Measurements from ENCODE around the gene SOS2. TPM values are rescaled to one million over a fixed set of nuclear protein-coding genes. Genes with fewer than 3 reads are reported as not detected.

Gene SOS2
- total and polyA plus RNA-seq, 2 of the 4 experiments (the other 2 are of a cell fraction): 6.3 to 10.9 TPM

DNA sequence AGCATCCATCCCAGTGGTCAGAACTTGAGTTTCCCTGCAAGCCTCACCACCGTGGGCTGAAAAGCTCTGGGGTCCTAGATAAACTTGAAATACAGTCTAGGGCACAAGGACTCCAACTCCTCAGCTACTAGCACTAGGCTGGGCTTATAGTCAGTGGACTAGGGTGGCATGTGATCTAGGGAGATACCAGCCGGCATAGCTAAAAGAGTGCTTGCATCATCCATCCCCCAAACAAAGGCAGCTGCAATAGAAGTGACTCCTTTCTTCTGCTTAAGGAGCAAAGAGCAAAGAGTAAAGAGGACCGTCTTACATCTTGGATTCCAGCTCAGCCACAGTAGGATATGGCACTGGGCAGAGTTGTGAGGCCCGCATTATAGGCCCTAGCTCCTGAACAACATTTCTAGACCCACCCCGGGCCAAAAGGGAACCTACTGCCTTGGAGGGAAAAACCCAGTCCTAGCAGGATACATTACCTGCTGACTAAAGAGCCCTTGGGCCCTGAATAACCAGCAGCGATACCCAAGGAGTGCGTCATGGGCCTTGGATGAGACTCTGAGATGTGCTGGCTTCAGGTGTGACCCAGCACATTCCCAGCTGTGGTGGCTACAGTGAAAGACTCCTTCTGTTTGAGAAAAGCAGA is 17.9 kb upstream of the SOS2 start:
- Histone ChIP-seq H4K20me1 (ENCODE audit: insufficient read depth, low read length) (no peaks in the 10 kb centered on the region), H4K5ac (ENCODE audit: low read depth, low read length) (no peak overlapping the region), H2AK5ac (ENCODE audit: low read depth, low read length) (no peak overlapping the region), H4K91ac (ENCODE audit: insufficient read depth, low read depth, low read length) (no peak overlapping the region), H3K4me2 (ENCODE audit: low read depth, low read length) (no peak overlapping the region), H3K36me3 (ENCODE audit: control insufficient read depth, insufficient read depth, low read length) (no peaks in the 10 kb centered on the region), H4K8ac (ENCODE audit: low read depth in 2 of 2, low read length in 2 of 2) (no peak overlapping the region), H3K56ac (ENCODE audit: extremely low read depth, insufficient read depth, low read length) (no peak overlapping the region), H3K4ac (ENCODE audit: low read depth, low read length) (no peak overlapping the region), H2AK9ac (replicated peaks; ENCODE audit: low read depth, low read length, poor library complexity) (no peak overlapping the region), H2AFZ (replicated peaks; ENCODE audit: low read length, poor library complexity) (no peak overlapping the region), H2BK20ac (ENCODE audit: low read depth, low read length) (no peak overlapping the region), H3K4me3 (ENCODE audit: insufficient read depth, low read depth, low read length) (no peak overlapping the region), H3K14ac (replicated peaks; ENCODE audit: low read depth, low read length) (no peak overlapping the region; the same call in 1 of the 2 replicates), H3K9me1 (ENCODE audit: insufficient read depth, low read length) (no peaks in the 10 kb centered on the region), H3K27ac (ENCODE audit: insufficient read depth, low read length) (no peak overlapping the region), H2BK15ac (ENCODE audit: low read depth, low read length) (no peak overlapping the region), H3K4me1 (ENCODE audit: control insufficient read depth, insufficient read depth, low read length) (no peaks in the 10 kb centered on the region), H2BK5ac (ENCODE audit: low read depth, low read length, poor library complexity, severe bottlenecking) (no peak overlapping the region), H3K9me3 (ENCODE audit: control insufficient read depth, insufficient read depth, low read length) (no peaks in the 10 kb centered on the region), H3K27me3 (ENCODE audit: control insufficient read depth, insufficient read depth, low read length) (no peaks in the 10 kb centered on the region), H3K18ac (ENCODE audit: low read depth, low read length) (no peak overlapping the region), H3K9ac (ENCODE audit: low read depth, low read length) (no peak overlapping the region), H3K79me1 (ENCODE audit: low read depth in 1 of 2, low read length in 2 of 2) (no peaks in the 10 kb centered on the region), H3K23ac (ENCODE audit: low read depth, low read length) (no peak overlapping the region), H2BK120ac (ENCODE audit: low read depth, low read length) (no peak overlapping the region)
- DNase-seq (peak; percentile 8), ATAC-seq (ENCODE audit: low read depth) (peak; percentile 60)
- CTCF ChIA-PET: no interaction called here
- in situ Hi-C loops (cut with MboI; ENCODE audit: low sequenced_read_pairs): no loop called here
- dilution Hi-C loops (cut with HindIII; ENCODE audit: low sequenced_read_pairs, unreplicated experiment): no loop called here
- TF ChIP-seq CHD1 (IDR thresholded peaks at IDR 0.05; ENCODE audit: low read depth, low read length) (no peak), SMC3 (IDR thresholded peaks at IDR 0.05; ENCODE audit: low read depth, low read length) (no peak), FOS (IDR thresholded peaks at IDR 0.05; ENCODE audit: low read depth, low read length) (no peak), POLR2A (IDR thresholded peaks at IDR 0.05; ENCODE audit: low read depth, low read length) (no peak), NFE2L2 (IDR thresholded peaks at IDR 0.05; ENCODE audit: low read depth, low read length) (no peak), MAZ (IDR thresholded peaks at IDR 0.05; ENCODE audit: borderline replicate concordance, low read depth, low read length) (no peak), MXI1 (IDR thresholded peaks at IDR 0.05; ENCODE audit: borderline replicate concordance, low read depth, low read length) (no peak), MAFK (IDR thresholded peaks at IDR 0.05; ENCODE audit: low read depth, low read length) (no peak), CEBPB (IDR thresholded peaks at IDR 0.05; ENCODE audit: low read depth, low read length) (no peak), RFX5 (IDR thresholded peaks at IDR 0.05; ENCODE audit: low read depth, low read length) (no peak), BHLHE40 (IDR thresholded peaks at IDR 0.05; ENCODE audit: low read depth, low read length) (no peak), RCOR1 (IDR thresholded peaks at IDR 0.05; ENCODE audit: insufficient replicate concordance, low read length) (no peak)
- TF ChIP-seq, protein P1, sequence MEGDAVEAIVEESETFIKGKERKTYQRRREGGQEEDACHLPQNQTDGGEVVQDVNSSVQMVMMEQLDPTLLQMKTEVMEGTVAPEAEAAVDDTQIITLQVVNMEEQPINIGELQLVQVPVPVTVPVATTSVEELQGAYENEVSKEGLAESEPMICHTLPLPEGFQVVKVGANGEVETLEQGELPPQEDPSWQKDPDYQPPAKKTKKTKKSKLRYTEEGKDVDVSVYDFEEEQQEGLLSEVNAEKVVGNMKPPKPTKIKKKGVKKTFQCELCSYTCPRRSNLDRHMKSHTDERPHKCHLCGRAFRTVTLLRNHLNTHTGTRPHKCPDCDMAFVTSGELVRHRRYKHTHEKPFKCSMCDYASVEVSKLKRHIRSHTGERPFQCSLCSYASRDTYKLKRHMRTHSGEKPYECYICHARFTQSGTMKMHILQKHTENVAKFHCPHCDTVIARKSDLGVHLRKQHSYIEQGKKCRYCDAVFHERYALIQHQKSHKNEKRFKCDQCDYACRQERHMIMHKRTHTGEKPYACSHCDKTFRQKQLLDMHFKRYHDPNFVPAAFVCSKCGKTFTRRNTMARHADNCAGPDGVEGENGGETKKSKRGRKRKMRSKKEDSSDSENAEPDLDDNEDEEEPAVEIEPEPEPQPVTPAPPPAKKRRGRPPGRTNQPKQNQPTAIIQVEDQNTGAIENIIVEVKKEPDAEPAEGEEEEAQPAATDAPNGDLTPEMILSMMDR (conservative IDR thresholded peaks at IDR 0.05; ENCODE audit: low read depth, low read length): no peak
- TF ChIP-seq, protein P2, sequence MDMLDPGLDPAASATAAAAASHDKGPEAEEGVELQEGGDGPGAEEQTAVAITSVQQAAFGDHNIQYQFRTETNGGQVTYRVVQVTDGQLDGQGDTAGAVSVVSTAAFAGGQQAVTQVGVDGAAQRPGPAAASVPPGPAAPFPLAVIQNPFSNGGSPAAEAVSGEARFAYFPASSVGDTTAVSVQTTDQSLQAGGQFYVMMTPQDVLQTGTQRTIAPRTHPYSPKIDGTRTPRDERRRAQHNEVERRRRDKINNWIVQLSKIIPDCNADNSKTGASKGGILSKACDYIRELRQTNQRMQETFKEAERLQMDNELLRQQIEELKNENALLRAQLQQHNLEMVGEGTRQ (IDR thresholded peaks at IDR 0.05; ENCODE audit: low read depth, low read length): no peak
- TF ChIP-seq, protein P3, sequence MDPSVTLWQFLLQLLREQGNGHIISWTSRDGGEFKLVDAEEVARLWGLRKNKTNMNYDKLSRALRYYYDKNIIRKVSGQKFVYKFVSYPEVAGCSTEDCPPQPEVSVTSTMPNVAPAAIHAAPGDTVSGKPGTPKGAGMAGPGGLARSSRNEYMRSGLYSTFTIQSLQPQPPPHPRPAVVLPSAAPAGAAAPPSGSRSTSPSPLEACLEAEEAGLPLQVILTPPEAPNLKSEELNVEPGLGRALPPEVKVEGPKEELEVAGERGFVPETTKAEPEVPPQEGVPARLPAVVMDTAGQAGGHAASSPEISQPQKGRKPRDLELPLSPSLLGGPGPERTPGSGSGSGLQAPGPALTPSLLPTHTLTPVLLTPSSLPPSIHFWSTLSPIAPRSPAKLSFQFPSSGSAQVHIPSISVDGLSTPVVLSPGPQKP (IDR thresholded peaks at IDR 0.05; ENCODE audit: borderline replicate concordance, low read depth, low read length): no peak
- 100% methylated on average over 1 of the region's 7 CpGs; no CpG with 5 or more reads in 1 of the 2 experiments for whole genome bisulfite sequencing, 2 experiments (ENCODE audit: extremely low coverage in 2 of 2, insufficient read length in 1 of 2)
- no TSS peak for BruUV-seq (replicated peaks)
- POLR2A ChIA-PET (ENCODE audit: unreplicated experiment): no interaction called here
- intact Hi-C loops (cut with micrococcal nuclease): no loop called here
